GM12875 (cell line): Measurements from ENCODE around the gene CD19.
"Not testable (repeated sequence)": the region's sequence is repeated elsewhere in the genome, so short reads cannot be mapped to it uniquely, and the experiment has no call there.

ENCODE experiments used
- H3K4me3 ChIP-seq: one replicate; pipeline ENCODE4 v1.5.1; 2011; ENCODE audit warnings: low read depth, low read length, control low read depth
- TF ChIP-seq, protein P1 (sequence below): IDR thresholded peaks from 2 replicates; pipeline ENCODE4 v1.5.1; 2011; ENCODE audit warnings: low read depth, mild to moderate bottlenecking, control low read depth, inconsistent platforms, low read length, moderate library complexity, borderline replicate concordance; ENCODE audit not compliant: insufficient read depth

Gene CD19

DNA sequence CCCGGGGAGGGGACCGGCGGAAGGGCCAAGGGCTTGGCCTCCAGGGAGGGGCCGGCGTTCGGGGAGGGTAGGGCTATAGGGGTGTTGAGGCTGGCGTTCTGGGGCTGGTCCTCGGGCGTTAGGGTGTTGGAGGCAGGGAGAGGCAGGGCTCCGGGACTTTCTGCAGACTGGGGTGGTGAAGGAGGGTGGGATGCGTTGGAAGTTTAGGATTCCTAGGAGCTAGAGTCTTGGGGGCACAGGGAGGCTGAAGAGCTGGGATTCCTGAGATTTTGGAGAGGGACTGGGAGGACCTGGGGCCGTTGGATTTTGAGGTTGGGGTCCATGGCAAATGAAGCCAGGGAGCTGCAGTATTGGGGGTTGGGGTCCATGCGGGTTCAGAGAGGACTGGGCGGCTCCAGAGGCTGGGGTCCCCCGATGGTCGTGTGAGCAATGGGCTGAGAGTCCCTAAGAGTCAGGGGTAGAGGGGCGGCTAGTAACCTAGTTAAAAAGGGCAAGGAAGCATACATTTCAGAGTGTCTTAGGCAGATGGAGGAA lies 19.7 kb downstream of the CD19 start:
- peak overlapping the region; percentile 81 for H3K4me3 ChIP-seq
- TF ChIP-seq, protein P1, sequence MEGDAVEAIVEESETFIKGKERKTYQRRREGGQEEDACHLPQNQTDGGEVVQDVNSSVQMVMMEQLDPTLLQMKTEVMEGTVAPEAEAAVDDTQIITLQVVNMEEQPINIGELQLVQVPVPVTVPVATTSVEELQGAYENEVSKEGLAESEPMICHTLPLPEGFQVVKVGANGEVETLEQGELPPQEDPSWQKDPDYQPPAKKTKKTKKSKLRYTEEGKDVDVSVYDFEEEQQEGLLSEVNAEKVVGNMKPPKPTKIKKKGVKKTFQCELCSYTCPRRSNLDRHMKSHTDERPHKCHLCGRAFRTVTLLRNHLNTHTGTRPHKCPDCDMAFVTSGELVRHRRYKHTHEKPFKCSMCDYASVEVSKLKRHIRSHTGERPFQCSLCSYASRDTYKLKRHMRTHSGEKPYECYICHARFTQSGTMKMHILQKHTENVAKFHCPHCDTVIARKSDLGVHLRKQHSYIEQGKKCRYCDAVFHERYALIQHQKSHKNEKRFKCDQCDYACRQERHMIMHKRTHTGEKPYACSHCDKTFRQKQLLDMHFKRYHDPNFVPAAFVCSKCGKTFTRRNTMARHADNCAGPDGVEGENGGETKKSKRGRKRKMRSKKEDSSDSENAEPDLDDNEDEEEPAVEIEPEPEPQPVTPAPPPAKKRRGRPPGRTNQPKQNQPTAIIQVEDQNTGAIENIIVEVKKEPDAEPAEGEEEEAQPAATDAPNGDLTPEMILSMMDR = no peak

DNA sequence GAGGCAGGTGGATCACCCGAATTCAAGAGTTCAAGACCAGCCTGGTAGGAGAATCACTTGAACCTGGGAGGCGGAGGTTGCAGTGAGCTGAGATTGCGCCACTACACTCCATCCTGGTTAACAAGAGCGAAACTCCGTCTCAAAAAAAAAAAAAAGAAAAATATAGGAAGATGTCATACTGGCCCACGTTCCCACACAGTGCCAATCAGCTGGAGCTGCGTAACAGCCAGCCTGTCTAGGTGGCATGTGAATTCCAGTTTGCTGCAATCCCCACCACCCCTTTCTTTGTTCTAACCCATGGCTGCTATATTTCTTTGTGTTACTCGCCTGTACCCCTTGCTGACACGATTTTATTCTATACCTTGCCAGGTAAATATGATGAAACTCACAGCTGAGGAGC lies 26.4 kb downstream of the CD19 start:
- H3K4me3 ChIP-seq = no peak overlapping the region
- TF ChIP-seq, protein P1 = no peak

DNA sequence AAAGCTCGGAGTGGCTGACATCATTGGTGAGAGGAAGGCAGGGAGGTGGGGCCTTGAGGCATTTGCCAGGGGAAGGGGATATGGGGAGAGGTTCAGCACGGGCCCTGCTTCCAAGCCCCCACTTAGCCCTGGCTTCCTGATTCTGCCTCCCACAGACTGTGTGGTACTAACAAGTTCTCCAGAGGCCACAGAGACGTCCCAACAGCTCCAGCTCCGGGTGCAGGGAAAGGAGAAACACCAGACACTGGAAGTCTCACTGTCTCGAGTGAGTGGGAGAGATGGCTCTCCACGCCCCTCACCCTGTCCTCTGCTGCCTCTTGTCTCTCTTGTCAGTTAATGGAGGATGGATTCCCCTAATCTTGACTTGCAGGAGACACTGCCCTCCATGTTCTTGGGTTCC lies 27.1 kb downstream of the CD19 start:
- TF ChIP-seq, protein P1 = no peak

GRCh38 chr16:28964072-28964471 lies 32.3 kb downstream of the CD19 start:
- TF ChIP-seq, protein P1 = no peak

More for the DNA sequence above, 27.1 kb downstream of the CD19 start:
- H3K4me3 ChIP-seq = no peak overlapping the region

GRCh38 chr16:28964496-28964895 lies 32.7 kb downstream of the CD19 start:
- no peak overlapping the region for H3K4me3 ChIP-seq
- TF ChIP-seq, protein P1 = no peak

More at GRCh38 chr16:28964072-28964471, 32.3 kb downstream of the CD19 start:
- no peak overlapping the region for H3K4me3 ChIP-seq

- H3K4me3 ChIP-seq = no peak overlapping the region
- TF ChIP-seq, protein P1 = no peak
Measured at GRCh38 chr16:28967156-28967555, 35.4 kb downstream of the CD19 start.

DNA sequence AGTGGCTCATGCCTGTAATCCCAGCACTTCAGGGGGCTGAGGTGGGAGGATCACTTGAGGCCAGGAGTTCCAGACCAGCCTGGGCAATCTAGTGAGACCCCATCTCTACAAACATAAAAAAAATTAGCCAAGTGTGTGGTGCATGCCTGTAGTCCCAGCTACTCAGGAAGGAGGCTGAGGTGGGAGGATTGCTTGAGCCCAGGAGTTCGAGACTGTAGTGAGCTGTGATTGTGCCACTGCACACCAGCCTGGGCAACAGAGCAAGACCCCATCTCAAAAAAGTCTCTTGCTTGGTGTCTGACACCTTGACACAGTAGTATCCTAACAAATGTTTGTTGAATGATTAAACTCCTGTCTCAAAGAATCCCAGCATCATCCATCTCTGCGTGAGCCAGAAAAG lies 37.9 kb downstream of the CD19 start:
- not testable (repeated sequence) for H3K4me3 ChIP-seq

DNA sequence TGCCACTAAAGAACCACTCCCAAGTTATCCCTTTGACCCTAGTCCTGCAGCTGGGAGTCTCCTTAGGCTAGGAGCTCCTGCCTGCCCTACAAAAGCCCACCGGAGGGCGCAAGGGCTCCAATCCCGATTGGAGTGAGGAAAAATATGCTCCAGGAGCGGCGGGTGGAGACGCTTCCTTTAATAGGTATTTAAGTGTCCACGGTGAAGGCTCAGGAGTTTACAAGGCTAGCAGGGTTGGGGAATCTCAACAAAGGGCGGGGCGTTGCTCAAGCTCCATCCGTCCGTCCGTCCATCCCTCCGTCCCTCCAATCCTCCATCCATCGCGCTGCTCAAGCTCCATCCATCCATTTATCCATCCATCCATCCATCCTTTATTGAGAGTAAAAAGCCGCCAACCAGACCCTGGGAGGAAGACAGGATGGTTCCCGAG lies 42.3 kb downstream of the CD19 start:
- TF ChIP-seq, protein P1 = peak; percentile 35; the same call in 1 of the 2 replicates
- peak overlapping the region; percentile 96 for H3K4me3 ChIP-seq
